ENCODE results near the gene ABCB1.

Gene ABCB1

DNA sequence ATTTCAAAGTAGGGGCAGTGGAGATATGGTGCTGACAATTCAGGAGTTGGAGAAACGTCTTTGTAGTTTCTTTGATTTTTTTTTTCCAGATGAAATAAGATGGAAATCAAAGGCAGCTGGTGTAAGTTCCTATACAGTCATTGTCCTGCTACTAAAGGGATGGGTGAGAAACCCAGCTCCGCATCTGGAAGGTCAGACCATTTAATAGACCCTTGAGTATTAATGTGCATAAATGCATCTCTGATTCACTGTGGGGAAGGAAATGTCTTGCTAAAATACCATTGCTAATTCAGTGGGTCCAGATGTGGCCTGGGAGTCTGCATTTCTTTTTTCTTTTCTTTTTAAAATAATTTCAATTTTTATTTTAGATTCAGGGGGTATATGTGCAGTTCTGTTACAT, 140.7 kb downstream of the ABCB1 start:
- ChIA-PET POLR2A (no interaction called here), CTCF (no interaction called here)
- no peak overlapping the region for H3K27ac ChIP-seq (ENCODE audit: extremely low read depth, low read depth, low read length)
- H3K4me1 ChIP-seq (ENCODE audit: control insufficient read depth, insufficient read depth, low read length), result peaks cover 12% of the 10 kb centered on the region; the same call in 1 of the 2 replicates
- no peak for TF ChIP-seq OSR2 (tag by site-specific recombination; IDR thresholded peaks at IDR 0.05)
- TF ChIP-seq, protein P1, sequence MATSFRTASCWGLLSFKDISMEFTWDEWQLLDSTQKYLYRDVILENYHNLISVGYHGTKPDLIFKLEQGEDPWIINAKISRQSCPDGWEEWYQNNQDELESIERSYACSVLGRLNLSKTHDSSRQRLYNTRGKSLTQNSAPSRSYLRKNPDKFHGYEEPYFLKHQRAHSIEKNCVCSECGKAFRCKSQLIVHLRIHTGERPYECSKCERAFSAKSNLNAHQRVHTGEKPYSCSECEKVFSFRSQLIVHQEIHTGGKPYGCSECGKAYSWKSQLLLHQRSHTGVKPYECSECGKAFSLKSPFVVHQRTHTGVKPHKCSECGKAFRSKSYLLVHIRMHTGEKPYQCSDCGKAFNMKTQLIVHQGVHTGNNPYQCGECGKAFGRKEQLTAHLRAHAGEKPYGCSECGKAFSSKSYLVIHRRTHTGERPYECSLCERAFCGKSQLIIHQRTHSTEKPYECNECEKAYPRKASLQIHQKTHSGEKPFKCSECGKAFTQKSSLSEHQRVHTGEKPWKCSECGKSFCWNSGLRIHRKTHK (tag by site-specific recombination; IDR thresholded peaks at IDR 0.05), result no peak
- TF ChIP-seq, protein P2, sequence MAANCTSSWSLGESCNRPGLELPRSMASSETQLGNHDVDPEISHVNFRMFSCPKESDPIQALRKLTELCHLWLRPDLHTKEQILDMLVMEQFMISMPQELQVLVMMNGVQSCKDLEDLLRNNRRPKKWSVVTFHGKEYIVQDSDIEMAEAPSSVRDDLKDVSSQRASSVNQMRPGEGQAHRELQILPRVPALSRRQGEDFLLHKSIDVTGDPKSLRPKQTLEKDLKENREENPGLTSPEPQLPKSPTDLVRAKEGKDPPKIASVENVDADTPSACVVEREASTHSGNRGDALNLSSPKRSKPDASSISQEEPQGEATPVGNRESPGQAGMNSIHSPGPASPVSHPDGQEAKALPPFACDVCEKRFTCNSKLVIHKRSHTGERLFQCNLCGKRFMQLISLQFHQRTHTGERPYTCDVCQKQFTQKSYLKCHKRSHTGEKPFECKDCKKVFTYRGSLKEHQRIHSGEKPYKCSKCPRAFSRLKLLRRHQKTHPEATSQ (tag by site-specific recombination; IDR thresholded peaks at IDR 0.05), result no peak
- TF ChIP-seq ZNF24 (tag by site-specific recombination; IDR thresholded peaks at IDR 0.05), result no peak
- TF ChIP-seq GFI1B (tag by site-specific recombination; IDR thresholded peaks at IDR 0.05), result no peak
- H3K9me3 ChIP-seq (ENCODE audit: control insufficient read depth, insufficient read depth, low read depth, low read length), result no peaks in the 10 kb centered on the region
- H3K36me3 ChIP-seq (ENCODE audit: control insufficient read depth in 2 of 2, insufficient read depth in 1 of 2, low read length in 2 of 2), result no peaks in the 10 kb centered on the region
- H3K4me3 ChIP-seq (ENCODE audit: low read depth, low read length), result no peak overlapping the region

DNA sequence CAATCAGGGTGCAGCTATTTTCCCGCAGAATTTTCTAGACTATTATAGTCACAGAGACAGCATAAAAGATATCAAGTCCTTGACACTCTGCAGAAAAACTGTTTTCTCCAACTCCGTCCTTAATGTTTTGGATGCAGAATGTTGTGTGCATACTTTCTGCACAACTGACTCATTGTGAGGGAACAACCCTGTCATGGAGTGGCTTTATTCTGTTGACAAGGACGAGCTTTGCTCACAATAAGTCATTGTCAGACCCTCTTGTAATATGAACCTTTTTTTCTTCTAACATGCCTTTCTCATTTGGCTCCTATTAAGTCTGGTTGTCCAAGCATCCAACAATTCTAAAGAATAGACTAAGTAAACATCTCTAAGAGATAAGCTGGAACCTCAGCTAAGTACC, 142.5 kb downstream of the ABCB1 start:
- no peak overlapping the region for H3K4me3 ChIP-seq (ENCODE audit: low read depth, low read length)
- peaks cover 12% of the 10 kb centered on the region; the same call in 1 of the 2 replicates for H3K4me1 ChIP-seq (ENCODE audit: control insufficient read depth, insufficient read depth, low read length)
- ChIA-PET POLR2A (interaction anchor here (1.7 kb wide), 1 partner anchor 142 kb away, joined by 3 read pairs; the partner anchor contains the start of gene ABCB1), CTCF (interaction anchor here (0.8 to 1.1 kb wide), 2 partner anchors 14 to 48 kb away, joined by 3 to 4 read pairs; no protein-coding TSS in a partner anchor)
- TF ChIP-seq ZNF701 (tag by site-specific recombination; IDR thresholded peaks at IDR 0.05) (no peak), IKZF3 (tag by site-specific recombination; IDR thresholded peaks at IDR 0.05) (no peak), GLIS2 (tag by site-specific recombination; IDR thresholded peaks at IDR 0.05) (no peak), ZNF768 (tag by site-specific recombination; IDR thresholded peaks at IDR 0.05) (no peak), ZNF561 (tag by site-specific recombination; IDR thresholded peaks at IDR 0.05; ENCODE audit: borderline replicate concordance) (no peak), ZNF157 (tag by site-specific recombination; IDR thresholded peaks at IDR 0.05) (no peak), SALL2 (tag by site-specific recombination; IDR thresholded peaks at IDR 0.05; ENCODE audit: borderline replicate concordance) (no peak), ZNF521 (tag by site-specific recombination; IDR thresholded peaks at IDR 0.05) (no peak), ZNF747 (tag by site-specific recombination; IDR thresholded peaks at IDR 0.05) (no peak)
- TF ChIP-seq, protein P3, sequence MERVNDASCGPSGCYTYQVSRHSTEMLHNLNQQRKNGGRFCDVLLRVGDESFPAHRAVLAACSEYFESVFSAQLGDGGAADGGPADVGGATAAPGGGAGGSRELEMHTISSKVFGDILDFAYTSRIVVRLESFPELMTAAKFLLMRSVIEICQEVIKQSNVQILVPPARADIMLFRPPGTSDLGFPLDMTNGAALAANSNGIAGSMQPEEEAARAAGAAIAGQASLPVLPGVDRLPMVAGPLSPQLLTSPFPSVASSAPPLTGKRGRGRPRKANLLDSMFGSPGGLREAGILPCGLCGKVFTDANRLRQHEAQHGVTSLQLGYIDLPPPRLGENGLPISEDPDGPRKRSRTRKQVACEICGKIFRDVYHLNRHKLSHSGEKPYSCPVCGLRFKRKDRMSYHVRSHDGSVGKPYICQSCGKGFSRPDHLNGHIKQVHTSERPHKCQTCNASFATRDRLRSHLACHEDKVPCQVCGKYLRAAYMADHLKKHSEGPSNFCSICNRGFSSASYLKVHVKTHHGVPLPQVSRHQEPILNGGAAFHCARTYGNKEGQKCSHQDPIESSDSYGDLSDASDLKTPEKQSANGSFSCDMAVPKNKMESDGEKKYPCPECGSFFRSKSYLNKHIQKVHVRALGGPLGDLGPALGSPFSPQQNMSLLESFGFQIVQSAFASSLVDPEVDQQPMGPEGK (tag by site-specific recombination; IDR thresholded peaks at IDR 0.05), result no peak
- H3K27ac ChIP-seq (ENCODE audit: extremely low read depth, low read depth, low read length), result no peak overlapping the region
- H3K36me3 ChIP-seq (ENCODE audit: control insufficient read depth in 2 of 2, insufficient read depth in 1 of 2, low read length in 2 of 2), result no peaks in the 10 kb centered on the region
- H3K9me3 ChIP-seq (ENCODE audit: control insufficient read depth, insufficient read depth, low read depth, low read length), result no peaks in the 10 kb centered on the region

DNA sequence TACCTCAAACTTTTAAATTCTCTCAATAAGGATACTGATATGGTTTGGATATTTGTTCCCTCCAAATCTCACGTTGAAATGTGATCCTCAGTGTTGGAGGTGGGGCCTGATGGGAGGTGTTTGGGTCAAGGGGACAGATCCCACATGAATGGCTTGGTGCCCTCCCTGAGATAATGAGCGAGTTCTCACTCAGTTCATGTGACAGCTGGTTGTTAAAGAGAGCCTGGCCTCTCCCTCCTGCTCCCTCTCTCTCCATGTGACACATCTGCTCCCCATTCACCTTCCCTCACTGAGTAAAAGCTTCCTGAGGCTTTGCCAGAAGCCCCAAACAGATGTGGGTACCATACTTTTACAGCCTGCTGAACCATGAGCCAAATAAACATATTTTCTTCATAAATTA, 144.4 kb downstream of the ABCB1 start:
- ChIA-PET POLR2A (no interaction called here), CTCF (interaction anchor here (1.2 kb wide), 1 partner anchor 41 kb away, joined by 3 read pairs; no protein-coding TSS in a partner anchor)
- Histone ChIP-seq H3K4me1 (ENCODE audit: control insufficient read depth, insufficient read depth, low read length) (peaks cover 12% of the 10 kb centered on the region; the same call in 1 of the 2 replicates), H3K9me3 (ENCODE audit: control insufficient read depth, insufficient read depth, low read depth, low read length) (no peaks in the 10 kb centered on the region), H3K27ac (ENCODE audit: extremely low read depth, low read depth, low read length) (no peak overlapping the region), H3K4me3 (ENCODE audit: low read depth, low read length) (no peak overlapping the region), H3K36me3 (ENCODE audit: control insufficient read depth in 2 of 2, insufficient read depth in 1 of 2, low read length in 2 of 2) (no peaks in the 10 kb centered on the region)
- TF ChIP-seq KLF16 (tag by site-specific recombination; IDR thresholded peaks at IDR 0.05), result no peak
- TF ChIP-seq WT1 (tag by site-specific recombination; IDR thresholded peaks at IDR 0.05), result peak; percentile 30; the same call in 1 of the 2 replicates
